Kidney (tissue), 14 donors: Measurements from ENCODE around the gene ADAMTS13. TPM values are rescaled to one million over a fixed set of nuclear protein-coding genes. Genes with fewer than 3 reads are reported as not detected.

Experiments
- DNase-seq, 5 donors: peaks; one replicate each; pipeline ENCODE4 v3.0.0-alpha.2; 2013 to 2020
- FAIRE-seq: peaks from 2 replicates; lab custom pipeline; 2012; peaks lifted over from hg19 to GRCh38; lab: Jason Lieb, UNC
- H3K27ac ChIP-seq, 2 donors: one replicate each; pipeline ENCODE4 v1.7.0; 2013; ENCODE audit warnings: low read depth in 2 of 2, low read length in 2 of 2, inconsistent platforms in 1 of 2
- H3K27me3 ChIP-seq: one replicate; pipeline ENCODE4 v1.7.1; 2013; ENCODE audit warnings: low read length, inconsistent platforms; ENCODE audit not compliant: control insufficient read depth, insufficient read depth
- H3K36me3 ChIP-seq, 3 donors: one replicate each; pipeline versions ENCODE4 v1.7.0 to v1.7.1; 2013; ENCODE audit warnings: low read length in 3 of 3, control low read depth in 1 of 3, inconsistent platforms in 1 of 3; ENCODE audit not compliant: insufficient read depth in 3 of 3, control insufficient read depth in 2 of 3
- H3K4me1 ChIP-seq, 3 donors: one replicate each; pipeline versions ENCODE4 v1.7.0 to v1.7.1; 2013; ENCODE audit warnings: low read length in 3 of 3, inconsistent platforms in 1 of 3, low read depth in 1 of 3; ENCODE audit not compliant: control insufficient read depth in 2 of 3, insufficient read depth in 2 of 3
- H3K4me3 ChIP-seq, 3 donors: one replicate each; pipeline versions ENCODE4 v1.7.0 to v1.8.1; 2013; ENCODE audit warnings: low read length in 3 of 3, control low read depth in 1 of 3, inconsistent platforms in 1 of 3
- H3K9ac ChIP-seq, 3 donors: one replicate each; pipeline versions ENCODE4 v1.7.0 to v1.7.1; 2013; ENCODE audit warnings: low read length in 3 of 3, control low read depth in 1 of 3, inconsistent platforms in 1 of 3
- H3K9me3 ChIP-seq, 3 donors: one replicate each; pipeline versions ENCODE4 v1.7.0 to v1.7.1; 2013; ENCODE audit warnings: low read length in 3 of 3, control low read depth in 1 of 3, inconsistent platforms in 1 of 3; ENCODE audit not compliant: control insufficient read depth in 2 of 3, insufficient read depth in 1 of 3
- CTCF ChIP-seq: IDR thresholded peaks from 3 replicates; pipeline ENCODE4 v1.5.1; 2012; ENCODE audit warnings: mild to moderate bottlenecking, moderate library complexity, borderline replicate concordance; ENCODE audit not compliant: insufficient read depth; ENCODE audit errors: extremely low read depth
- intact Hi-C: fragments of 100-400 bp; cut with DNase I; formaldehyde crosslinking; loops from one replicate; pipeline ENCODE4 v1.11.1; 2022
- polyA plus RNA-seq: library from polyadenylated mRNA; stranded (reverse); fragments of 350-450 nt; fragmentation: Illumina TruSeq; extraction: RNeasy Lipid Tissue Mini Kit (QIAGEN cat#74804); gene quantifications from one replicate; pipeline ENCODE4 v1.2.3, GENCODE V29; 2014; ENCODE audit warnings: low read depth, low replicate concordance; ENCODE audit not compliant: insufficient read depth
- total RNA-seq: library from RNA; stranded (reverse); fragmentation: NEBNext Ultra II Directional; extraction: Animal tissue kit (Norgen Biotek cat#: 25700); gene quantifications from one replicate; pipeline ENCODE4 v1.2.1, GENCODE V29; 2021
- donor health status: control.
- donor health status: control.
- donor health status: control.
- donor health status: control.
- donor health status: control.
- donor health status: DM: yes; HTN: yes; CAD: no.
- donor health status: Normal renal cell carcinoma (clear cell type).

ADAMTS13 gene
- total and polyA plus RNA-seq, 2 donors from 2014 or later, result 3.1 to 3.6 TPM

GRCh38 chr9:133484671-133485437, 62.7 kb downstream of the ADAMTS13 start:
- no peak for TF ChIP-seq CTCF
- FAIRE-seq (no peak), DNase-seq (peak in 3 of 5 donors; percentile 44 to 76 (median 56))
- Histone ChIP-seq H3K9me3 (no peaks in the 10 kb centered on the region), H3K27me3 (no peaks in the 10 kb centered on the region), H3K9ac (no peak overlapping the region), H3K27ac (no peak overlapping the region), H3K4me3 (no peak overlapping the region), H3K36me3 (no peaks in the 10 kb centered on the region), H3K4me1 (no peaks in the 10 kb centered on the region)
- intact Hi-C loops, result loop anchor here (5.0 to 10.0 kb wide), 2 partner anchors 78 to 300 kb away; no protein-coding TSS in a partner anchor

- Histone ChIP-seq H3K9ac (no peak overlapping the region), H3K27me3 (no peaks in the 10 kb centered on the region), H3K4me3 (no peak overlapping the region), H3K9me3 (no peaks in the 10 kb centered on the region), H3K4me1 (no peaks in the 10 kb centered on the region), H3K36me3 (no peaks in the 10 kb centered on the region), H3K27ac (no peak overlapping the region)
- no peak for FAIRE-seq
- DNase-seq, result peak in 1 of 5 donors; percentile 76
- intact Hi-C loops, result loop anchor here (5.0 to 10.0 kb wide), 2 partner anchors 78 to 301 kb away; no protein-coding TSS in a partner anchor
- TF ChIP-seq CTCF, result no peak
Observed at GRCh38 chr9:133485531-133486260, 63.5 kb downstream of the ADAMTS13 start.

GRCh38 chr9:133487331-133487725, 65.2 kb downstream of the ADAMTS13 start:
- Histone ChIP-seq H3K4me3 (no peak overlapping the region), H3K9me3 (no peaks in the 10 kb centered on the region), H3K4me1 (peaks cover 0 to 3% (median 0%) of the 10 kb centered on the region in 3 donors), H3K36me3 (no peaks in the 10 kb centered on the region), H3K9ac (no peak overlapping the region), H3K27me3 (no peaks in the 10 kb centered on the region), H3K27ac (no peak overlapping the region)
- FAIRE-seq, result no peak
- DNase-seq, result peak in 1 of 5 donors; percentile 59
- TF ChIP-seq CTCF, result no peak
- intact Hi-C loops, result loop anchor here (5.0 to 10.0 kb wide), 2 partner anchors 80 to 303 kb away; no protein-coding TSS in a partner anchor
